HUES48 (cell line): ENCODE data around the gene QRFP.
"Not testable (repeated sequence)": the region's sequence is repeated elsewhere in the genome, so short reads cannot be mapped to it uniquely, and the experiment has no call there.

Experiments
- H3K27ac ChIP-seq: one replicate; pipeline ENCODE4 v1.7.0; 2013; ENCODE audit warnings: low read depth, low read length, inconsistent platforms
- H3K27me3 ChIP-seq: 2 replicates; pipeline ENCODE4 v1.6.1; 2013; ENCODE audit warnings: mild to moderate bottlenecking, low read length; ENCODE audit not compliant: control insufficient read depth, insufficient read depth
- H3K36me3 ChIP-seq: 2 replicates; pipeline ENCODE4 v1.6.1; 2013; ENCODE audit warnings: low read length; ENCODE audit not compliant: control insufficient read depth, insufficient read depth
- H3K4me1 ChIP-seq: 2 replicates; pipeline ENCODE4 v1.6.1; 2013; ENCODE audit warnings: mild to moderate bottlenecking, low read length; ENCODE audit not compliant: control insufficient read depth, insufficient read depth
- H3K4me3 ChIP-seq: 2 replicates; pipeline ENCODE4 v1.5.1; 2013; ENCODE audit warnings: mild to moderate bottlenecking, low read depth, low read length
- H3K9ac ChIP-seq: 2 replicates; pipeline ENCODE4 v1.6.1; 2013; ENCODE audit warnings: mild to moderate bottlenecking, low read depth, low read length, moderate library complexity
- H3K9me3 ChIP-seq: 2 replicates; pipeline ENCODE4 v1.6.1; 2013; ENCODE audit warnings: low read length; ENCODE audit not compliant: control insufficient read depth, insufficient read depth

QRFP gene

DNA sequence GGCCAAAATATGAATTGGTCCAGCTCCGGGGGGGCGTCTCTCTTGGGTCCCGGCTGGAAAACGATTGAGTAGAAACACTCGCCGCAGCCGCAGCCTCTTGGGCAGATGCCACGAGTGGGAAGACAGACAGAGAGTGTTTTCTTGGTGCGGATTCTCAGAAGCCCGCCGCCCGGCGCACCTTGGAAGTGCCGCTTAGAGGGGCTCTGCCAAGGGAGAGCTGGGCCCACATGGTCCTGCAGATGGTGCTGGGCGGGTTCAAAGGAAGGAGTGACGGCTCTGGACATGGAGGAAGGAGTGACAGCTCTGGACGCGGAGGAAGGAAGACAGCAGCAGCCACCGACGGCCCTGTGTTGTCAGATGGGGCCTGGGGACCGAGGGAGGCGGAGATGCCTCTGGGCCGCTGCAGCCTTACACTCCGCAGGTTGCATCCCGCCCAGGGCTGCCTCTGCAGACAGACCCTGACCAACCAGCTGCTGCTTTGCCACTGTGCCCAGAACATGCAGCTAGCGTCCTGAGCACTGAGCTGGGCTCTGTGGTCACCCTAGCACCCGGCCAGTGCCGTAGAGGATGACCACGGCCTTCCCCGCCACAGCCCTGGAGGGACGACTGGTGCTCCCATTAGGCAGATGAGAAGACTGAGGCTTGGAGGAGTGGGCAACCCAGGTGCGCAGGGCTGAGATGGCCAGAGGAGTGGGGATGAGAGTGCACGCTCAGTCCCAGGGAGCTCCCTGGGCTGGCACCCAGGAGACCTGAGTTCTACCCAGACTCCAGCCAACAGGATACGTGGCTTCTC lies 20.8 kb upstream of the QRFP start:
- Histone ChIP-seq H3K9me3 (no peaks in the 10 kb centered on the region), H3K27me3 (no peaks in the 10 kb centered on the region)

DNA sequence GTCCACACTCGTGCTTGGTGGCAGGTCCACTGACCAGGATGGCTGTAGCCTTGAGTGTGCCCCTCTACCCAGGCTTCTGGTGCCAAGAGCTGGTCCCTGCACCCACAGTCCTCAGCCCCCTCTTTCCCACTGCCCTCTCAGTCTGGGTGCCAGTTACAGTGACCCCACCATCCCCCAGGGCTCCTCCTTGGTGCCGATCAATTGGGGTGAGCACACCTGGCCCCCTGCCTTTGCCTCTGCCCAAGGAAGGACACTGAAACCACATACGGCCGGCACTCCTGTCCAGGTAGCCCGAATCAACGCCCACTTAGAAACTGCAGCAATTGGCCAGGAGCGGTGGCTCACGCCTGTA lies 18.5 kb upstream of the QRFP start:
- no peaks in the 10 kb centered on the region for H3K9me3 ChIP-seq
- no peak overlapping the region for H3K9ac ChIP-seq
- peaks cover 14% of the 10 kb centered on the region; the same call in 1 of the 2 replicates for H3K4me1 ChIP-seq
- no peaks in the 10 kb centered on the region for H3K36me3 ChIP-seq
- H3K4me3 ChIP-seq, result no peak overlapping the region
- no peak overlapping the region for H3K27ac ChIP-seq
- H3K27me3 ChIP-seq, result no peaks in the 10 kb centered on the region

More for the DNA sequence above, 20.8 kb upstream of the QRFP start:
- Histone ChIP-seq H3K36me3 (no peaks in the 10 kb centered on the region), H3K9ac (no peak overlapping the region), H3K4me1 (peaks cover 14% of the 10 kb centered on the region; the same call in 1 of the 2 replicates), H3K4me3 (no peak overlapping the region), H3K27ac (no peak overlapping the region)

DNA sequence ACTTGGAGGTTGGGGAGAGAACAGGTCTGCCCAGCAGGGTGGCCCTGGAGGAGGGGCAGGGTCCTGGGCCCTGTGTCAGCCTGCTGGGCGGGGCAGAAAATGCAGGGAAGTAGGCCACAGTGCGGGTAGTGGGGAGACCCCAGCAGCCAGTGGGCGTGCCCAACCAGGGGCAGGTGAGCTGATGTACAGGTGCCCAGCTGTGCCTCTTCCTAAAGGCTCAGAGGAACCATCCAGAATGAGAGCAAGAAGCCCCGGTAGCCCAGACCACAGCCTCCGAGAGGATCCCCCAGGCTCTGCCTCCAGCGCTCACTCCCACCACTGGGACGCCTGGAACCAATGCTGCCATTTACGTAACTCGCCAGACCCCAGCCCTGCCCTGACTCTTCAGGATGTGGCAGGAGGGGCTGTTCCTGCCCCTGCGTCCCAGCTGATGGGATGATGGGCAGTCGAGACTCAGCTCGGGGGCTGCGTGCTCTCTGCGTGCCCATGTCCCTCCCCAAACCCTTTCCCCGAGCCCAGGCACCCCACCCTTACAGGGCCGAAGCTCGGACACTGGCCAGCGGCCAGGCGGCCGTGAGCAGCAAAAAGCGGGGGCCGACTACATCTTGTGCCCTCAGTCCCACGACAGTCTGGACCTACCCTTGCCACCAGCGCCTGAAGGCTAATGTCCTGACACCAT lies 17.9 kb upstream of the QRFP start:
- Histone ChIP-seq H3K4me1 (peaks cover 14% of the 10 kb centered on the region; the same call in 1 of the 2 replicates), H3K4me3 (no peak overlapping the region), H3K36me3 (no peaks in the 10 kb centered on the region), H3K27me3 (no peaks in the 10 kb centered on the region), H3K27ac (no peak overlapping the region), H3K9me3 (no peaks in the 10 kb centered on the region), H3K9ac (no peak overlapping the region)

DNA sequence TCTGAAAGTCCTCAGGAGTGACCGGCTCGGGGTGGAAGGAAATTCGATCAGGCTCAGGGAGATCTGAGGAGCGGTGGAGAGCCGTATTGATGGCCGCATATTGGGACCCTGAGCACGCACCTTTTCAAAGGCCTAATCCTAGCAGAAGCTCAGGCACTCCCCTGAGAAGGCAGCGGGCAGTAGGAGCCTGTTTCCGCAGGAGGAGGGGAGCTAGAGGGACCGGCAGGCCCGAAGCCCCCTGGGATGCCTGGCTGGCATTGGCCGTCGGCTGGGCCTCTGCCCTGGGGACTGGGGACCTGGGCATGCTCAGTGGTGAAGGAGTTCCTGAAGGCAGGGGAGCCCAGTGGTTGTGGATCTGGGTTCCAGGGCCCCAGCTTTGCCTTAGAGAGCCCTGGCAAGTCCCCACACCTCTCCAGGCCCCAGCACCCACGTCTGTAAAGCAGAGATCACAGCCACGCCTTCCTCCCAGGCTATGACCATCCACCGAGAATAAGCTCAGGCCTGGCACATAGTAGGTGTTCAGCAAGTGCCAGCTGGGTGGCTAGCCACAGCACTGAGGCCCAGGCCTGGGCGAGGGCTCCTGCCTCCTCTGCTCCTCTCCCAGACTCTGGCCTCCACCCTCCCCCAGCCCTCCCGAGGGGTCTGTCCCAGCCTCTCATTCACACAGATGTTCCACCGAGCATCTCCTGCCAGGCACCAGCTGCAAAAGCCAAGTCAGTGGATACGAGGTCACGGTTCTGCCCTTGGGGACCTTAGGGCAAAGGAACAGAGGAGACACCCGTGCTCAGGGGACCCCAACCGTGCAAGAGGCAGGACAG lies 17.2 kb upstream of the QRFP start:
- no peak overlapping the region for H3K4me3 ChIP-seq
- H3K9me3 ChIP-seq, result no peaks in the 10 kb centered on the region
- H3K27ac ChIP-seq, result no peak overlapping the region
- H3K27me3 ChIP-seq, result no peaks in the 10 kb centered on the region
- H3K4me1 ChIP-seq, result peaks cover 14% of the 10 kb centered on the region; the same call in 1 of the 2 replicates
- H3K36me3 ChIP-seq, result no peaks in the 10 kb centered on the region
- no peak overlapping the region; the same call in 1 of the 2 replicates for H3K9ac ChIP-seq

- no peak overlapping the region for H3K27ac ChIP-seq
- H3K36me3 ChIP-seq, result no peaks in the 10 kb centered on the region
- H3K9me3 ChIP-seq, result no peaks in the 10 kb centered on the region
- no peaks in the 10 kb centered on the region for H3K27me3 ChIP-seq
- H3K9ac ChIP-seq, result no peak overlapping the region; the same call in 1 of the 2 replicates
- peaks cover 14% of the 10 kb centered on the region; the same call in 1 of the 2 replicates for H3K4me1 ChIP-seq
- H3K4me3 ChIP-seq, result no peak overlapping the region
Observed at GRCh38 chr9:130912932-130913598, 16.5 kb upstream of the QRFP start.

DNA sequence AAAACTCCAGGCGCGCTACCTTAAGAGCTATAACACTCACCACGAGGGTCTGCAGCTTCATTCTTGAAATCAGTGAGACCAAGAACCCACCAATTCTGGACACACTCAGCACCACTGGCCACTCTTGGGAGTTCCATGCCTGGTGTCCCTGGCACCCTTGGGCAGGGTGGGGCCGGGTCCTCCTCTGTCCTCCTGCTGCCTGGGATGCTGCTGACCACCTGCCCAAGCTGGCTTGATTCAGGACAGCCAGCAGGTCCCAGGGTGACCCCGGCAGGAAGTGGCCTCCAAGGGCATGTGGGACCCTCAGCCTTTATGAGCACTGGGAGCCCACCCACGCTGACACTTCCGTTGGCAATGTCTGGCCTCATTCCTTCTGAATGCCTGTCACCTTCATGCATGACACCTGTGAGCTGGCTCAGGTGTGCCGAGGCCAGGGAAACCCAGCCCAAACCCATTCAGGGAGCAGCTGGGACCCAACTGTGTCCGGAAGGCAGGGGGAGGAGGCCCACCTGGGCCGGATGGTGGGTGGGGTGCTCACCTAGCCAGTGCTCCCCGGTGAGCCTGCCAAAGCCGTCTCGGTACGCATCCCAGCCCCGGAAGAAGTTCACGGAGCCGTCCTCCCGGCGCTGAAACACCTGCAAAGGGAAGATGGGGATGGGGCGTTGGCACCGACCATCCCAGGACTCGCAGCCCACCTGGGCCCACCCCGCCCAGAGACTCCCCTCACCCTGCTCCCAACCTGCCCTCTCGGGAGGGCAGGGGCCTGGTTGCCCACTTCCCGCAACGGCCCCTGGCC lies 14.8 kb upstream of the QRFP start:
- Histone ChIP-seq H3K27me3 (no peaks in the 10 kb centered on the region), H3K4me3 (no peak overlapping the region), H3K27ac (no peak overlapping the region), H3K9ac (no peak overlapping the region), H3K9me3 (no peaks in the 10 kb centered on the region), H3K36me3 (no peaks in the 10 kb centered on the region), H3K4me1 (peaks cover 14% of the 10 kb centered on the region; the same call in 1 of the 2 replicates)

GRCh38 chr9:130910670-130911069 lies 14.1 kb upstream of the QRFP start:
- H3K4me1 ChIP-seq, result peaks cover 14% of the 10 kb centered on the region; the same call in 1 of the 2 replicates
- not testable (repeated sequence) for H3K9me3 ChIP-seq, H3K27me3 ChIP-seq, H3K9ac ChIP-seq, H3K4me3 ChIP-seq, H3K27ac ChIP-seq, H3K36me3 ChIP-seq

DNA sequence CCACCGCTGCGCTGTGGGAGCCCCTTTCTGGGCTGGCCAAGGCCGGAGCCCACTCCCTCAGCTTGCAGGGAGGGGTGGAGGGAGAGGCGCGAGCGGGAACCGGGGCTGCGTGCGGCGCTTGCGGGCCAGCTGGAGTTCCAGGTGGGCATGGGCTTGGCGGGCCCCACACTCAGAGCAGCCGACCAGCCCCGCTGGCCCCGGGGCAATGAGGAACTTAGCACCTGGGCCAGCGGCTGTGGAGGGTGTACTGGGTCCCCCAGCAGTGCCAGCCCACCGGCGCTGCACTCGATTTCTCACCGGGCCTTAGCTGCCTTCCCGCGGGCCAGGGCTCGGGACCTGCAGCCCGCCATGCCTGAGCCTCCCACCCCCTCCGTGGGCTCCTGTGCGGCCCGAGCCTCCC lies 13.4 kb upstream of the QRFP start:
- not testable (repeated sequence) for H3K9ac ChIP-seq, H3K27ac ChIP-seq, H3K27me3 ChIP-seq, H3K9me3 ChIP-seq, H3K36me3 ChIP-seq, H3K4me3 ChIP-seq
- peaks cover 14% of the 10 kb centered on the region; the same call in 1 of the 2 replicates for H3K4me1 ChIP-seq

GRCh38 chr9:130908878-130909355 lies 12.3 kb upstream of the QRFP start:
- Histone ChIP-seq H3K4me1 (peaks cover 8% of the 10 kb centered on the region; the same call in 1 of the 2 replicates), H3K9me3 (no peaks in the 10 kb centered on the region), H3K27me3 (no peaks in the 10 kb centered on the region), H3K9ac (no peak overlapping the region), H3K4me3 (no peak overlapping the region), H3K36me3 (no peaks in the 10 kb centered on the region), H3K27ac (no peak overlapping the region)
